Measurements from ENCODE around the gene ACIN1.
"Not testable (repeated sequence)": the region's sequence is repeated elsewhere in the genome, so short reads cannot be mapped to it uniquely, and the experiment has no call there.

The ACIN1 gene

GRCh38 chr14:23124337-23124954 lies 29.5 kb upstream of the ACIN1 start:
- no peak for DNase-seq (ENCODE audit: low read depth)

GRCh38 chr14:23123419-23123818 lies 28.5 kb upstream of the ACIN1 start:
- no peak for DNase-seq (ENCODE audit: low read depth)

GRCh38 chr14:23122086-23122485 lies 27.1 kb upstream of the ACIN1 start:
- no peak for DNase-seq (ENCODE audit: low read depth)

- DNase-seq (ENCODE audit: low read depth): no peak
Observed at GRCh38 chr14:23121361-23121771, 26.4 kb upstream of the ACIN1 start.

GRCh38 chr14:23120541-23121251 lies 25.8 kb upstream of the ACIN1 start:
- DNase-seq (ENCODE audit: low read depth): no peak

- no peak for DNase-seq (ENCODE audit: low read depth)
Observed at GRCh38 chr14:23119363-23120327, 24.7 kb upstream of the ACIN1 start.

GRCh38 chr14:23118506-23119362 lies 23.8 kb upstream of the ACIN1 start, which contains the start of gene CEBPE:
CEBPE (minus strand) TSS chr14:23119255; CDS start chr14:23119091, 164 bp downstream.
- no peak for DNase-seq (ENCODE audit: low read depth)

- no peak for DNase-seq (ENCODE audit: low read depth)
Observed at GRCh38 chr14:23117371-23118020, 22.6 kb upstream of the ACIN1 start.

GRCh38 chr14:23115918-23116317 lies 21.0 kb upstream of the ACIN1 start:
- DNase-seq (ENCODE audit: low read depth): no peak

- DNase-seq (ENCODE audit: low read depth): peak; percentile 96
Observed at GRCh38 chr14:23115039-23115731, 20.2 kb upstream of the ACIN1 start.

- DNase-seq (ENCODE audit: low read depth): no peak
Observed at GRCh38 chr14:23114669-23115038, 19.7 kb upstream of the ACIN1 start.

- no peak for DNase-seq (ENCODE audit: low read depth)
Observed at GRCh38 chr14:23114120-23114458, 19.2 kb upstream of the ACIN1 start.

GRCh38 chr14:23113431-23114119 lies 18.6 kb upstream of the ACIN1 start:
- DNase-seq (ENCODE audit: low read depth): no peak

- DNase-seq (ENCODE audit: low read depth): no peak
Observed at GRCh38 chr14:23112359-23113178, 17.6 kb upstream of the ACIN1 start.

GRCh38 chr14:23110579-23111365 lies 15.8 kb upstream of the ACIN1 start:
- DNase-seq (ENCODE audit: low read depth): no peak

GRCh38 chr14:23109769-23110168 lies 14.8 kb upstream of the ACIN1 start:
- DNase-seq (ENCODE audit: low read depth): no peak

GRCh38 chr14:23108169-23108568 lies 13.2 kb upstream of the ACIN1 start:
- not testable (repeated sequence) for DNase-seq (ENCODE audit: low read depth)

GRCh38 chr14:23107620-23108019 lies 12.7 kb upstream of the ACIN1 start:
- not testable (repeated sequence) for DNase-seq (ENCODE audit: low read depth)

- no peak for DNase-seq (ENCODE audit: low read depth)
Observed at GRCh38 chr14:23106747-23107045, 11.8 kb upstream of the ACIN1 start.
